Left lung (tissue), 10 donors: ENCODE results near the gene SLU7. TPM values are rescaled to one million over a fixed set of nuclear protein-coding genes. Genes with fewer than 3 reads are reported as not detected.

Experiments
- ATAC-seq: fragments of 200-7000 bp; cut with Tn5 transposase; one replicate; pipeline ENCODE4 v1.9.1; 2020; ENCODE audit warnings: moderate library complexity
- DNase-seq, 4 donors: peaks; one replicate each; pipeline ENCODE4 v3.0.0-alpha.2; 2013 to 2020
- H3K27ac ChIP-seq, 2 donors: fragments of 200-600 bp; sonication (generic) in 1 of 2; one replicate each; pipeline versions ENCODE4 v1.5.0 to v1.8.0; 2020 to 2021
- H3K27me3 ChIP-seq, 2 donors: fragments of 200-600 bp; sonication (generic) in 1 of 2; one replicate each; pipeline versions ENCODE4 v1.5.0 to v1.8.0; 2020 to 2021
- H3K36me3 ChIP-seq, 2 donors: fragments of 200-600 bp; sonication (generic) in 1 of 2; one replicate each; pipeline versions ENCODE4 v1.5.0 to v1.8.0; 2020 to 2021
- H3K4me1 ChIP-seq, 2 donors: fragments of 200-600 bp; one replicate each; pipeline ENCODE4 v1.8.0; 2021
- H3K4me3 ChIP-seq, 2 donors: fragments of 200-600 bp; sonication (generic) in 1 of 2; one replicate each; pipeline versions ENCODE4 v1.5.0 to v1.8.0; 2020 to 2021; ENCODE audit warnings: mild to moderate bottlenecking in 1 of 2
- H3K9me3 ChIP-seq, 2 donors: fragments of 200-600 bp; sonication (generic) in 1 of 2; one replicate each; pipeline versions ENCODE4 v1.5.0 to v1.8.0; 2020 to 2021
- CTCF ChIP-seq, 2 donors: fragments of 200-600 bp; sonication (generic) in 1 of 2; IDR thresholded peaks; one replicate each; pipeline versions ENCODE4 v1.5.0 to v1.8.0; 2021; ENCODE audit warnings: antibody characterized with exemption in 2 of 2
- intact Hi-C, 2 donors: fragments of 100-400 bp; cut with DNase I; formaldehyde crosslinking; loops; one replicate each; pipeline versions ENCODE4 v1.11.2 to v1.14.2; 2022
- polyA plus RNA-seq, 6 donors: library from polyadenylated mRNA; unstranded; fragments of 120-200 nt; gene quantifications; one replicate each; pipeline ENCODE4 v1.2.1, GENCODE V29; 2013; ENCODE audit not compliant: insufficient read length in 6 of 6
- total RNA-seq, 2 donors: library from RNA; stranded (reverse); fragmentation: NEBNext Ultra II Directional; extraction: Animal tissue kit (Norgen Biotek cat#: 25700); gene quantifications; one replicate each; pipeline ENCODE4 v1.2.1, GENCODE V29; 2021
- donor health status: DM: no; HTN: yes; CAD: no.
- donor health status: DM: no; HTN: no; CAD: no.

Gene SLU7
- total and polyA plus RNA-seq, 8 donors = 36.1 to 74.1 (median 58.5) TPM

- Histone ChIP-seq H3K27ac (no peak overlapping the region), H3K9me3 (no peaks in the 10 kb centered on the region), H3K4me1 (peaks cover 0 to 12% of the 10 kb centered on the region in 2 donors), H3K36me3 (no peaks in the 10 kb centered on the region), H3K27me3 (peaks cover 0 to 25% of the 10 kb centered on the region in 2 donors), H3K4me3 (no peak overlapping the region)
- ATAC-seq = no peak
- intact Hi-C loops = no loop called here
- no peak for TF ChIP-seq CTCF (IDR thresholded peaks at IDR 0.05)
- no peak for DNase-seq
Observed at GRCh38 chr5:160371294-160371693, 47.6 kb downstream of the SLU7 start.

- Histone ChIP-seq H3K27ac (peak overlapping the region in 1 of 2 donors; percentile 25), H3K36me3 (no peaks in the 10 kb centered on the region), H3K9me3 (no peaks in the 10 kb centered on the region), H3K4me1 (peaks cover 0 to 12% of the 10 kb centered on the region in 2 donors), H3K4me3 (peak overlapping the region; percentile 47 to 53), H3K27me3 (peaks cover 0 to 25% of the 10 kb centered on the region in 2 donors)
- TF ChIP-seq CTCF (IDR thresholded peaks at IDR 0.05) = no peak
- intact Hi-C loops = no loop called here
- ATAC-seq (no peak), DNase-seq (no peak)
Observed at GRCh38 chr5:160370713-160371034, 48.2 kb downstream of the SLU7 start.

- Histone ChIP-seq H3K27me3 (peaks cover 0 to 25% of the 10 kb centered on the region in 2 donors), H3K27ac (peak within 1 kb of the TSS in 1 of 2 donors; percentile 25), H3K4me3 (peak within 1 kb of the TSS; percentile 47 to 53), H3K36me3 (no peaks in the 10 kb centered on the region), H3K4me1 (peaks cover 0 to 12% of the 10 kb centered on the region in 2 donors), H3K9me3 (no peaks in the 10 kb centered on the region)
- intact Hi-C loops = no loop called here
- peak; percentile 44 to 87 (median 70) for DNase-seq
- no peak for TF ChIP-seq CTCF (IDR thresholded peaks at IDR 0.05)
- ATAC-seq = peak; percentile 86
Observed at GRCh38 chr5:160369990-160370712, 48.7 kb downstream of the SLU7 start, which contains the start of gene C1QTNF2. C1QTNF2 (minus strand) TSS chr5:160370626; CDS start chr5:160355011, 15,615 bp downstream.

GRCh38 chr5:160367885-160368284 lies 51.0 kb downstream of the SLU7 start:
- no peaks in the 10 kb centered on the region for H3K9me3 ChIP-seq
- DNase-seq (no peak), ATAC-seq (no peak)
- intact Hi-C loops = no loop called here
- no peak overlapping the region for H3K27ac ChIP-seq
- H3K4me3 ChIP-seq = no peak overlapping the region
- TF ChIP-seq CTCF (IDR thresholded peaks at IDR 0.05) = no peak
- peaks cover 6 to 17% of the 10 kb centered on the region in 2 donors for H3K4me1 ChIP-seq
- no peaks in the 10 kb centered on the region for H3K36me3 ChIP-seq
- H3K27me3 ChIP-seq = peaks cover 0 to 25% of the 10 kb centered on the region in 2 donors

GRCh38 chr5:160367261-160367660 lies 51.6 kb downstream of the SLU7 start:
- Histone ChIP-seq H3K4me1 (peaks cover 7 to 18% of the 10 kb centered on the region in 2 donors), H3K27ac (no peak overlapping the region), H3K36me3 (no peaks in the 10 kb centered on the region), H3K27me3 (peaks cover 0 to 25% of the 10 kb centered on the region in 2 donors), H3K9me3 (no peaks in the 10 kb centered on the region), H3K4me3 (no peak overlapping the region)
- TF ChIP-seq CTCF (IDR thresholded peaks at IDR 0.05) = no peak
- intact Hi-C loops = no loop called here
- ATAC-seq = no peak
- DNase-seq = no peak
